Stimulated activated CD4-positive, alpha-beta T cell treated with anti-CD3 and anti-CD28 coated beads, Interleukin-12 subunit alpha, Interleukin-12 subunit beta, amount 100 ng/mL, for 24 hours (primary cell): ENCODE results near the gene AGPS.

ENCODE experiments used
- DNase-seq, 2 experiments: peaks; one replicate each; pipeline ENCODE4 v3.0.0-alpha.2; 2020; ENCODE audit warnings: low read depth in 2 of 2

The AGPS gene

DNA sequence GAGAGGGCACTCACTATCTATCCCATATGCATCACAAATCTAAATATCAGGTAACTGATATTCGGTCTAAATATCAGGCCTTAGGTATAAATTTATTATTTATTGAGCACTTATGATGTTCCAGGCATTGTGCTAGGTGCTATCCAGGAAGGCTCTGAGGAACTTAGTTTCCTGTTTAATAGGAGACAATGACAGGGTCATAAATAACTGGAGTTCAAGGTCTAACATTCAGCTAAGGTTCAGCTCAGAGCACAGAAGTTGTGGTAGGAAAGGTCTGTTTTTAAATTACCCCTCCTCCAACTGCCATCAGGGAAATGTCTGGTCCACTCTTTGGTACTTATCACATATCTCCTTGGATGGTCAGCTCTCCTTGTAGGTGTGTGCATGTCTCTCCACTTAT, 193.6 kb downstream of the AGPS start:
- DNase-seq, result no peak

DNA sequence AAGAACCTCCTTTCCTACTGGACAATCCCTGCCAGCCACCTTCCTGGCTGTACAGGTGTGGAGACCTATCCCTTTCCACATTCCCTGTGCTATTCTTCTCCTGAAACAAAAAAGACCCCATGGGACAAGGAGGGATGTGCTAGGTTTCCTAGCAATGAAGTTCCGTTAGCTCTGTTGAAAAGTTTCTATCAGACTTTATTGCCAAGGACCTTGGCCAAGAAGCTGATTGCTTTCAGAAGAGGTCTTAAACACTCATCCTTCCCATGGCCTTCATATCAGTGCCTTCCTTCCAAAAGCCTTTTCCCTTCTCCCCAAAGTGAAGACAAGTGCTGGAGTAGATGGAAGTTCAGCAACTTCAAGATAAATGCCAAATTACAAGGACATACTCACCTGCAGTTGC, 194.8 kb downstream of the AGPS start:
- no peak for DNase-seq

DNA sequence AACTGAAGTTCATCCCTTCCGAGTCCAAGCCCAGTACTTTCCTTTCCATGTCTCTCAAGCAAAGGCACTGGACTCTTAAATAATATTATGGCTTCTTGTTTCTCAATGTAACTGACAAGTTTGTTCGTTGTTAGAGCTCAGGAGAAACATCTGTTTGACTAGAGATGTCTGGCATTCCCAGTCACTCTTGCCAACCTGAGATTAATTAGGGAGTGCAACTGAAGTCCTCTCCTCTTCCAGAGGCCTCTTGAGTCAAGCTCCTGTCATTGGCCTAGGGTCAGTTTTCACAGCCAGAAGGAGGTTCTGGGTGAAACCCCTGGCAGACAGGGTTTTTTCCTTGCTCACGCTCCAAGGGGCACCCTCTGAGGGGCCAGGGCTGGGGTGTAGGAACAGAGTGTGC, 196.1 kb downstream of the AGPS start:
- DNase-seq, result no peak

GRCh38 chr2:177589186-177589585, 196.6 kb downstream of the AGPS start:
- DNase-seq, result no peak

GRCh38 chr2:177592397-177592796, 199.8 kb downstream of the AGPS start:
- DNase-seq, result no peak

DNA sequence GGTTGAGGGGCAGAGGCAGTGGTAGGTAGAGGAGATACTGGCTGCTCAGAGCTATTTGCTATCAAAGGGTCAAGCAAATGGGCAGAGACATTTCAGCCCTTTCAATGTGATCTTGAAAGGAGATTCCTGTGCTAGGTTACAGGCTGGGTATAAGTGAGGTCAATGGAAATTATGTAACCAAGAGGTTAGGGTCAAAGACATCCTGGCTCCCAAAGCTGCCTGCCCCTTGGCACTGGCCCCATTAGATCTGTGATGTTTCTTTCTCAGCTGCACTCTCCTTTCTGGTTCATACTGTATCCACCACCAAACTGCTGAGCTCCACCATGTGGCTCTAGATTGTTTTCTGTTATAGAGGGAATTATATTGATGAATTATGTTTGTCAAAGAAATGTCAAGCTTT, 200.4 kb downstream of the AGPS start:
- no peak for DNase-seq

GRCh38 chr2:177593402-177593801, 200.8 kb downstream of the AGPS start:
- DNase-seq, result no peak
